ENCODE data around the gene TMCC3.
"Not testable (repeated sequence)": the region's sequence is repeated elsewhere in the genome, so short reads cannot be mapped to it uniquely, and the experiment has no call there.

The TMCC3 gene

GRCh38 chr12:94603434-94604365 is 46.7 kb downstream of the TMCC3 start:
- Histone ChIP-seq H3K27ac (ENCODE audit: low read length) (no peak overlapping the region), H3K27me3 (ENCODE audit: control insufficient read depth, insufficient read depth, low read length) (no peaks in the 10 kb centered on the region), H3K36me3 (ENCODE audit: control insufficient read depth, insufficient read depth, low read length) (no peaks in the 10 kb centered on the region), H3K4me1 (ENCODE audit: control insufficient read depth, insufficient read depth, low read length) (no peaks in the 10 kb centered on the region), H3K4me3 (ENCODE audit: low read length) (no peak overlapping the region), H3K9me3 (ENCODE audit: control insufficient read depth, insufficient read depth, low read length) (no peaks in the 10 kb centered on the region)
- peak; percentile 31 for DNase-seq (ENCODE audit: low read depth, low spot score)
- no CpG with 5 or more reads among the region's 7 CpGs for WGBS (ENCODE audit: insufficient coverage, insufficient read length)

GRCh38 chr12:94602024-94602423 is 48.3 kb downstream of the TMCC3 start:
- DNase-seq (ENCODE audit: low read depth, low spot score) = no peak
- no peak overlapping the region for H3K27ac ChIP-seq (ENCODE audit: low read length)
- H3K4me3 ChIP-seq (ENCODE audit: low read length) = no peak overlapping the region
- no peaks in the 10 kb centered on the region for H3K27me3 ChIP-seq (ENCODE audit: control insufficient read depth, insufficient read depth, low read length)
- no peaks in the 10 kb centered on the region for H3K9me3 ChIP-seq (ENCODE audit: control insufficient read depth, insufficient read depth, low read length)
- WGBS (ENCODE audit: insufficient coverage, insufficient read length) = no CpG with 5 or more reads among the region's 4 CpGs
- H3K4me1 ChIP-seq (ENCODE audit: control insufficient read depth, insufficient read depth, low read length) = no peaks in the 10 kb centered on the region
- no peaks in the 10 kb centered on the region for H3K36me3 ChIP-seq (ENCODE audit: control insufficient read depth, insufficient read depth, low read length)

GRCh38 chr12:94601307-94601706 is 49.0 kb downstream of the TMCC3 start:
- DNase-seq (ENCODE audit: low read depth, low spot score); H3K4me3 ChIP-seq (ENCODE audit: low read length); H3K27me3 ChIP-seq (ENCODE audit: control insufficient read depth, insufficient read depth, low read length); H3K36me3 ChIP-seq (ENCODE audit: control insufficient read depth, insufficient read depth, low read length); H3K9me3 ChIP-seq (ENCODE audit: control insufficient read depth, insufficient read depth, low read length); H3K27ac ChIP-seq (ENCODE audit: low read length); H3K4me1 ChIP-seq (ENCODE audit: control insufficient read depth, insufficient read depth, low read length): not testable (repeated sequence)
- WGBS (ENCODE audit: insufficient coverage, insufficient read length) = no CpG with 5 or more reads among the region's 5 CpGs

GRCh38 chr12:94599189-94599588 is 51.2 kb downstream of the TMCC3 start:
- no peak for DNase-seq (ENCODE audit: low read depth, low spot score)
- H3K27me3 ChIP-seq (ENCODE audit: control insufficient read depth, insufficient read depth, low read length) = no peaks in the 10 kb centered on the region
- WGBS (ENCODE audit: insufficient coverage, insufficient read length) = no CpG with 5 or more reads among the region's 4 CpGs
- H3K4me1 ChIP-seq (ENCODE audit: control insufficient read depth, insufficient read depth, low read length) = no peaks in the 10 kb centered on the region
- no peak overlapping the region for H3K4me3 ChIP-seq (ENCODE audit: low read length)
- H3K36me3 ChIP-seq (ENCODE audit: control insufficient read depth, insufficient read depth, low read length) = no peaks in the 10 kb centered on the region
- no peak overlapping the region for H3K27ac ChIP-seq (ENCODE audit: low read length)
- no peaks in the 10 kb centered on the region for H3K9me3 ChIP-seq (ENCODE audit: control insufficient read depth, insufficient read depth, low read length)

- Histone ChIP-seq H3K4me3 (ENCODE audit: low read length) (no peak overlapping the region), H3K9me3 (ENCODE audit: control insufficient read depth, insufficient read depth, low read length) (no peaks in the 10 kb centered on the region), H3K27me3 (ENCODE audit: control insufficient read depth, insufficient read depth, low read length) (no peaks in the 10 kb centered on the region), H3K27ac (ENCODE audit: low read length) (no peak overlapping the region), H3K4me1 (ENCODE audit: control insufficient read depth, insufficient read depth, low read length) (no peaks in the 10 kb centered on the region), H3K36me3 (ENCODE audit: control insufficient read depth, insufficient read depth, low read length) (no peaks in the 10 kb centered on the region)
- no peak for DNase-seq (ENCODE audit: low read depth, low spot score)
- no CpG with 5 or more reads among the region's 5 CpGs for WGBS (ENCODE audit: insufficient coverage, insufficient read length)
These were observed 53.1 kb downstream of the TMCC3 start for GRCh38 chr12:94597268-94597667.

GRCh38 chr12:94596596-94596995 is 53.8 kb downstream of the TMCC3 start:
- Histone ChIP-seq H3K27ac (ENCODE audit: low read length) (no peak overlapping the region), H3K4me1 (ENCODE audit: control insufficient read depth, insufficient read depth, low read length) (no peaks in the 10 kb centered on the region), H3K27me3 (ENCODE audit: control insufficient read depth, insufficient read depth, low read length) (no peaks in the 10 kb centered on the region), H3K4me3 (ENCODE audit: low read length) (no peak overlapping the region), H3K36me3 (ENCODE audit: control insufficient read depth, insufficient read depth, low read length) (no peaks in the 10 kb centered on the region), H3K9me3 (ENCODE audit: control insufficient read depth, insufficient read depth, low read length) (no peaks in the 10 kb centered on the region)
- DNase-seq (ENCODE audit: low read depth, low spot score) = no peak
- WGBS (ENCODE audit: insufficient coverage, insufficient read length) = no CpG with 5 or more reads among the region's 2 CpGs

GRCh38 chr12:94595152-94595551 is 55.2 kb downstream of the TMCC3 start:
- DNase-seq (ENCODE audit: low read depth, low spot score) = no peak
- no peak overlapping the region for H3K27ac ChIP-seq (ENCODE audit: low read length)
- no peaks in the 10 kb centered on the region for H3K4me1 ChIP-seq (ENCODE audit: control insufficient read depth, insufficient read depth, low read length)
- no peaks in the 10 kb centered on the region for H3K9me3 ChIP-seq (ENCODE audit: control insufficient read depth, insufficient read depth, low read length)
- no peak overlapping the region for H3K4me3 ChIP-seq (ENCODE audit: low read length)
- no peaks in the 10 kb centered on the region for H3K36me3 ChIP-seq (ENCODE audit: control insufficient read depth, insufficient read depth, low read length)
- no peaks in the 10 kb centered on the region for H3K27me3 ChIP-seq (ENCODE audit: control insufficient read depth, insufficient read depth, low read length)
- WGBS (ENCODE audit: insufficient coverage, insufficient read length) = no CpG with 5 or more reads among the region's 3 CpGs

- WGBS (ENCODE audit: insufficient coverage, insufficient read length) = no CpG with 5 or more reads among the region's 3 CpGs
- H3K9me3 ChIP-seq (ENCODE audit: control insufficient read depth, insufficient read depth, low read length) = no peaks in the 10 kb centered on the region
- no peak for DNase-seq (ENCODE audit: low read depth, low spot score)
- no peaks in the 10 kb centered on the region for H3K36me3 ChIP-seq (ENCODE audit: control insufficient read depth, insufficient read depth, low read length)
- no peak overlapping the region for H3K27ac ChIP-seq (ENCODE audit: low read length)
- H3K4me3 ChIP-seq (ENCODE audit: low read length) = no peak overlapping the region
- H3K27me3 ChIP-seq (ENCODE audit: control insufficient read depth, insufficient read depth, low read length) = no peaks in the 10 kb centered on the region
- H3K4me1 ChIP-seq (ENCODE audit: control insufficient read depth, insufficient read depth, low read length) = no peaks in the 10 kb centered on the region
These were observed 55.9 kb downstream of the TMCC3 start for GRCh38 chr12:94594443-94594825.

- Histone ChIP-seq H3K27me3 (ENCODE audit: control insufficient read depth, insufficient read depth, low read length) (no peaks in the 10 kb centered on the region), H3K4me1 (ENCODE audit: control insufficient read depth, insufficient read depth, low read length) (no peaks in the 10 kb centered on the region), H3K36me3 (ENCODE audit: control insufficient read depth, insufficient read depth, low read length) (no peaks in the 10 kb centered on the region), H3K27ac (ENCODE audit: low read length) (no peak overlapping the region), H3K9me3 (ENCODE audit: control insufficient read depth, insufficient read depth, low read length) (no peaks in the 10 kb centered on the region), H3K4me3 (ENCODE audit: low read length) (no peak overlapping the region)
- 100% methylated on average over 1 of the region's 4 CpGs for WGBS (ENCODE audit: insufficient coverage, insufficient read length)
- no peak for DNase-seq (ENCODE audit: low read depth, low spot score)
These were observed 56.4 kb downstream of the TMCC3 start for GRCh38 chr12:94593822-94594442.

GRCh38 chr12:94592723-94593122 is 57.6 kb downstream of the TMCC3 start:
- H3K9me3 ChIP-seq (ENCODE audit: control insufficient read depth, insufficient read depth, low read length); H3K27me3 ChIP-seq (ENCODE audit: control insufficient read depth, insufficient read depth, low read length); H3K4me3 ChIP-seq (ENCODE audit: low read length); H3K4me1 ChIP-seq (ENCODE audit: control insufficient read depth, insufficient read depth, low read length); DNase-seq (ENCODE audit: low read depth, low spot score); H3K27ac ChIP-seq (ENCODE audit: low read length); H3K36me3 ChIP-seq (ENCODE audit: control insufficient read depth, insufficient read depth, low read length): not testable (repeated sequence)
- WGBS (ENCODE audit: insufficient coverage, insufficient read length) = no CpG with 5 or more reads among the region's 9 CpGs
